Caco-2 (cell line): ENCODE results near the gene RRP1B. TPM values are rescaled to one million over a fixed set of nuclear protein-coding genes. Genes with fewer than 3 reads are reported as not detected.
A peak's percentile ranks its signal among the peaks of the same experiment; 100 is the strongest.

Experiments used
- BruUV-seq: library from RNA; stranded (reverse); fragments of 400-500 nt; replicated peaks from 2 replicates; lab custom pipeline; 2021; lab: Mats Ljungman, UMichigan
- CTCF ChIA-PET: fragments of 300-600 bp; sonication (Branson Sonifier 250); formaldehyde crosslinking; loops from one replicate; lab custom pipeline; 2022; ENCODE audit warnings: antibody characterized with exemption; lab: Charles Lee
- POLR2A ChIA-PET: fragments of 300-600 bp; sonication (Branson Sonifier 250); formaldehyde crosslinking; loops from one replicate; lab custom pipeline; 2022; ENCODE audit warnings: antibody characterized with exemption; lab: Charles Lee
- DNase-seq, 2 experiments: peaks; one replicate each; pipeline versions ENCODE4 v3.0.0 to v3.0.0-alpha.2; 2020 to 2022
- H3K27me3 ChIP-seq: replicated peaks from 2 replicates; pipeline ENCODE4 v1.6.0; 2011; ENCODE audit warnings: low read length; ENCODE audit not compliant: control insufficient read depth, insufficient read depth
- H3K36me3 ChIP-seq: 2 replicates; pipeline ENCODE4 v1.5.1; 2011; ENCODE audit warnings: low read length; ENCODE audit not compliant: control insufficient read depth, insufficient read depth
- H3K4me1 ChIP-seq: fragments of 250-450 bp; sonication (Bioruptor Pico); 2 replicates; pipeline ENCODE4 v1.5.1; 2020; ENCODE audit warnings: mild to moderate bottlenecking
- H3K4me3 ChIP-seq: 2 replicates; pipeline ENCODE4 v1.5.1; 2011; ENCODE audit warnings: low read depth, mild to moderate bottlenecking, control low read depth, low read length
- H3K9me3 ChIP-seq: fragments of 250-450 bp; sonication (Bioruptor Pico); 2 replicates; pipeline ENCODE4 v1.5.1; 2020; ENCODE audit warnings: mild to moderate bottlenecking, moderate library complexity
- H3K27ac Mint-ChIP-seq: one replicate; pipeline ENCODE4 v1.8.0; 2022; ENCODE audit warnings: mixed read lengths; ENCODE audit not compliant: unreplicated experiment
- H3K27me3 Mint-ChIP-seq: one replicate; pipeline ENCODE4 v1.8.0; 2022; ENCODE audit warnings: mixed read lengths; ENCODE audit not compliant: insufficient read depth, unreplicated experiment
- H3K36me3 Mint-ChIP-seq: one replicate; pipeline ENCODE4 v1.8.0; 2022; ENCODE audit warnings: mild to moderate bottlenecking, mixed read lengths; ENCODE audit not compliant: insufficient read depth, unreplicated experiment
- H3K4me1 Mint-ChIP-seq: one replicate; pipeline ENCODE4 v1.8.0; 2022; ENCODE audit warnings: low read depth, mixed read lengths; ENCODE audit not compliant: unreplicated experiment
- H3K4me3 Mint-ChIP-seq: one replicate; pipeline ENCODE4 v1.8.0; 2022; ENCODE audit warnings: mild to moderate bottlenecking, moderate library complexity, mixed read lengths; ENCODE audit not compliant: unreplicated experiment
- H3K9me3 Mint-ChIP-seq: one replicate; pipeline ENCODE4 v1.8.0; 2022; ENCODE audit warnings: mixed read lengths; ENCODE audit not compliant: unreplicated experiment
- CTCF ChIP-seq, 2 experiments: fragments of 200-600 bp in 1 of 2; IDR thresholded peaks; 1 replicate in 1 of 2; 2 replicates in 1 of 2; pipeline versions ENCODE4 v1.5.1 to v1.8.0; 2011 to 2022; ENCODE audit warnings: antibody characterized with exemption in 1 of 2, control low read depth in 1 of 2, inconsistent platforms in 1 of 2, low read depth in 1 of 2, low read length in 1 of 2, mild to moderate bottlenecking in 1 of 2, moderate library complexity in 1 of 2; ENCODE audit not compliant: insufficient read depth in 1 of 2, severe bottlenecking in 1 of 2, unreplicated experiment in 1 of 2
- intact Hi-C: fragments of 100-400 bp; cut with micrococcal nuclease; formaldehyde crosslinking; loops from one replicate; pipeline ENCODE4 v1.10.0; 2022; ENCODE audit not compliant: unreplicated experiment
- total RNA-seq: library from RNA; stranded (reverse); gene quantifications from 2 replicates; pipeline ENCODE4 v1.2.3, GENCODE V29; 2022

RRP1B gene
- total RNA-seq, 1 experiment from 2014 or later = 49.5 TPM

- Histone ChIP-seq H3K27me3 (no peaks in the 10 kb centered on the region), H3K4me3 (no peak overlapping the region), H3K9me3 (no peaks in the 10 kb centered on the region), H3K4me1 (peaks cover 12% of the 10 kb centered on the region), H3K36me3 (peaks cover 2% of the 10 kb centered on the region)
- Mint-ChIP-seq H3K9me3 (no peaks in the 10 kb centered on the region), H3K36me3 (peaks cover 61% of the 10 kb centered on the region), H3K4me1 (no peaks in the 10 kb centered on the region), H3K4me3 (no peak overlapping the region), H3K27me3 (no peaks in the 10 kb centered on the region), H3K27ac (peak overlapping the region; percentile 42)
- no peak for DNase-seq
- intact Hi-C loops = no loop called here
- TF ChIP-seq CTCF (IDR thresholded peaks at IDR 0.05; ENCODE audit: insufficient read depth in 1 of 2, low read depth in 1 of 2, low read length in 1 of 2, severe bottlenecking in 1 of 2, unreplicated experiment in 1 of 2) = no peak
- BruUV-seq = no TSS peak
- POLR2A ChIA-PET = no interaction called here
- CTCF ChIA-PET = interaction anchor here (0.7 kb wide), 1 partner anchor 52 kb away, joined by 6 read pairs; no protein-coding TSS in a partner anchor
These were observed 78.0 kb downstream of the RRP1B start for GRCh38 chr21:43737158-43737950.

- CTCF ChIA-PET = no interaction called here
These were observed 80.5 kb downstream of the RRP1B start for GRCh38 chr21:43739621-43740435.

More at GRCh38 chr21:43739621-43740435, 80.5 kb downstream of the RRP1B start:
- no peaks in the 10 kb centered on the region for H3K27me3 ChIP-seq
- no peak for DNase-seq
- no peaks in the 10 kb centered on the region for H3K9me3 Mint-ChIP-seq
- POLR2A ChIA-PET = no interaction called here
- no peak for TF ChIP-seq CTCF (IDR thresholded peaks at IDR 0.05; ENCODE audit: insufficient read depth in 1 of 2, low read depth in 1 of 2, low read length in 1 of 2, severe bottlenecking in 1 of 2, unreplicated experiment in 1 of 2)
- no peaks in the 10 kb centered on the region for H3K9me3 ChIP-seq
- peaks cover 63% of the 10 kb centered on the region for H3K36me3 Mint-ChIP-seq
- intact Hi-C loops = no loop called here
- no TSS peak for BruUV-seq
- H3K27ac Mint-ChIP-seq = peak overlapping the region; percentile 63
- no peaks in the 10 kb centered on the region for H3K27me3 Mint-ChIP-seq
- no peak overlapping the region for H3K4me3 ChIP-seq
- no peak overlapping the region for H3K4me3 Mint-ChIP-seq
- H3K4me1 ChIP-seq = peaks cover 12% of the 10 kb centered on the region
- no peaks in the 10 kb centered on the region; the same call in none of the 2 replicates for H3K36me3 ChIP-seq
- no peaks in the 10 kb centered on the region for H3K4me1 Mint-ChIP-seq
